ENCODE data around the gene TMEM272.

DNA sequence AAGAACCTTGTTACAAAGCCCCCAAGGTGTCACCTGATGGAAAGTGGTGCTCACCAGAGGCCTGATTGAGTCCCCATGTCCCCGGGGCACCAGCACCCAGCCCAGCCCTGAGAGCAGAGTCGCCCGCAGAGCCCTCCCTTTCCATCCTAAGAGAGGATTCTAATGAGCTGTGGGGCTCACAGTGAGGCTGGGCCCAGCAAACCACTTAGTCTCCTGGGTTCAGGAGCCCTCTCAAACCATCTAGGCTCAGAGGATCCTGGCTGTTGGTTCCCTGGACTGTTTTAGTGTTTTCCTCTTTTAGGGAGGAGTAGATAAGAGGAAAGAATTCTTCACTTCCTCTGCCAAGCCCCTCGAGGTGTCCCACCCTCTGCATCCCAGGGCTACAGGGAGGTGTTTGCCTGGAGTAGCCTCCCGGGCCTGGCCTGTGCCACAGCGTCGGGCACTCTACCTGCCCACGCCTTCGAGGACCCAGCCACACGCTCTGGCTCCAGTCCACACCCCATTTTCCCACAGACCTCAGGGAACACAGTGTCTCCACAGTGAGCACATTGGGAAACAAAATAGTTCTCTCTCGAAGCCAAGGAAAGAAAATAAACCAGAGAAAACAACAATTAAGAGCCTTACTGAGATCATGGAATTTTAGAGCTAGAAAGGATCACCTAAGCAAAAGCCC is 75.4 kb downstream of the TMEM272 start:
- no peak for TF ChIP-seq EP300 (IDR thresholded peaks at IDR 0.05; ENCODE audit: low read depth)
- TF ChIP-seq POLR2A (IDR thresholded peaks at IDR 0.05): no peak

Measured in transverse colon (tissue), 1 donor.